Measurements from ENCODE around the gene PRSS48.
"Not testable (repeated sequence)": the region's sequence is repeated elsewhere in the genome, so short reads cannot be mapped to it uniquely, and the experiment has no call there.

Gene PRSS48

GRCh38 chr4:151276787-151277562 is at the start of gene PRSS48:
PRSS48 (plus strand) TSS chr4:151277161; CDS start chr4:151277173, 12 bp downstream.
- peak; percentile 10 to 23 for DNase-seq (ENCODE audit: low read depth in 2 of 2)

GRCh38 chr4:151227172-151227571 is 49.8 kb upstream of the PRSS48 start:
- no peak for DNase-seq (ENCODE audit: low read depth in 2 of 2)

GRCh38 chr4:151227731-151228130 is 49.2 kb upstream of the PRSS48 start:
- DNase-seq (ENCODE audit: low read depth in 2 of 2) = no peak

GRCh38 chr4:151228189-151229119 is 48.5 kb upstream of the PRSS48 start:
- no peak for DNase-seq (ENCODE audit: low read depth in 2 of 2)

- no peak for DNase-seq (ENCODE audit: low read depth in 2 of 2)
Observed at GRCh38 chr4:151231915-151232595, 44.9 kb upstream of the PRSS48 start.

GRCh38 chr4:151233600-151233999 is 43.4 kb upstream of the PRSS48 start:
- no peak for DNase-seq (ENCODE audit: low read depth in 2 of 2)

GRCh38 chr4:151235373-151235772 is 41.6 kb upstream of the PRSS48 start:
- not testable (repeated sequence) for DNase-seq (ENCODE audit: low read depth in 2 of 2)

GRCh38 chr4:151236036-151236435 is 40.9 kb upstream of the PRSS48 start:
- DNase-seq (ENCODE audit: low read depth in 2 of 2) = no peak

- no peak for DNase-seq (ENCODE audit: low read depth in 2 of 2)
Observed at GRCh38 chr4:151238477-151238876, 38.5 kb upstream of the PRSS48 start.

- DNase-seq (ENCODE audit: low read depth in 2 of 2) = no peak
Observed at GRCh38 chr4:151239608-151240007, 37.4 kb upstream of the PRSS48 start.

- DNase-seq (ENCODE audit: low read depth in 2 of 2) = no peak
Observed at GRCh38 chr4:151242305-151242704, 34.7 kb upstream of the PRSS48 start.

GRCh38 chr4:151246742-151247141 is 30.2 kb upstream of the PRSS48 start:
- no peak for DNase-seq (ENCODE audit: low read depth in 2 of 2)

GRCh38 chr4:151247395-151247794 is 29.6 kb upstream of the PRSS48 start:
- no peak for DNase-seq (ENCODE audit: low read depth in 2 of 2)

GRCh38 chr4:151248519-151248918 is 28.4 kb upstream of the PRSS48 start:
- no peak for DNase-seq (ENCODE audit: low read depth in 2 of 2)

GRCh38 chr4:151250706-151251105 is 26.3 kb upstream of the PRSS48 start:
- DNase-seq (ENCODE audit: low read depth in 2 of 2) = no peak

- no peak for DNase-seq (ENCODE audit: low read depth in 2 of 2)
Observed at GRCh38 chr4:151251603-151252304, 25.2 kb upstream of the PRSS48 start.

- DNase-seq (ENCODE audit: low read depth in 2 of 2) = not testable (repeated sequence)
Observed at GRCh38 chr4:151255226-151255625, 21.7 kb upstream of the PRSS48 start.

- not testable (repeated sequence) for DNase-seq (ENCODE audit: low read depth in 2 of 2)
Observed at GRCh38 chr4:151255680-151256079, 21.3 kb upstream of the PRSS48 start.

GRCh38 chr4:151256134-151256533 is 20.8 kb upstream of the PRSS48 start:
- no peak for DNase-seq (ENCODE audit: low read depth in 2 of 2)

GRCh38 chr4:151257704-151258103 is 19.3 kb upstream of the PRSS48 start:
- no peak for DNase-seq (ENCODE audit: low read depth in 2 of 2)

GRCh38 chr4:151259752-151260151 is 17.2 kb upstream of the PRSS48 start:
- DNase-seq (ENCODE audit: low read depth in 2 of 2) = no peak

Measured in stimulated activated CD8-positive, alpha-beta memory T cell treated with anti-CD3 and anti-CD28 coated beads, Interleukin-15, amount 100 ng/mL, for 48 hours (primary cell).